HepG2 (cell line): ENCODE data around the gene LRRC3C. TPM values are rescaled to one million over a fixed set of nuclear protein-coding genes. Genes with fewer than 3 reads are reported as not detected.

Experiments used
- CHCHD3 ChIP-seq: sonication (generic); formaldehyde crosslinking; IDR thresholded peaks from 2 replicates; pipeline ENCODE4 v1.8.0; 2022; ENCODE audit warnings: mild to moderate bottlenecking, missing genetic modification reagents, moderate library complexity
- CREM ChIP-seq, 2 experiments: sonication (generic) in 1 of 2; formaldehyde crosslinking in 1 of 2; IDR thresholded peaks; 2 replicates each; pipeline versions ENCODE4 v1.4.0 to v1.6.1; 2016 to 2020; ENCODE audit warnings: antibody characterized with exemption in 1 of 2, mild to moderate bottlenecking in 1 of 2, missing genetic modification reagents in 1 of 2
- IKZF1 ChIP-seq: fragments of 450-650 bp; IDR thresholded peaks from 2 replicates; pipeline ENCODE4 v1.7.1; 2016
- MED8 ChIP-seq: sonication (generic); formaldehyde crosslinking; IDR thresholded peaks from 2 replicates; pipeline ENCODE4 v1.8.1; 2023; ENCODE audit warnings: mild to moderate bottlenecking, missing genetic modification reagents; ENCODE audit not compliant: insufficient replicate concordance
- NFRKB ChIP-seq: fragments of 450-650 bp; IDR thresholded peaks from 2 replicates; pipeline ENCODE4 v1.6.1; 2017
- PTBP1 ChIP-seq: fragments of 200-400 bp; formaldehyde crosslinking; IDR thresholded peaks from 2 replicates; pipeline ENCODE4 v1.6.1; 2018; ENCODE audit warnings: low read length, low read depth; ENCODE audit not compliant: poor library complexity, severe bottlenecking
- SMAD3 ChIP-seq: sonication (generic); formaldehyde crosslinking; IDR thresholded peaks from 2 replicates; pipeline ENCODE4 v1.4.0; 2020; ENCODE audit warnings: missing genetic modification reagents
- SNAI1 ChIP-seq: sonication (generic); formaldehyde crosslinking; IDR thresholded peaks from 2 replicates; pipeline ENCODE4 v1.5.0; 2020; ENCODE audit warnings: mild to moderate bottlenecking, missing genetic modification reagents, borderline replicate concordance
- TCF12 ChIP-seq, 2 experiments: fragments of 450-650 bp in 1 of 2; sonication (generic) in 1 of 2; formaldehyde crosslinking in 1 of 2; IDR thresholded peaks; 2 replicates each; pipeline versions ENCODE4 v1.6.1 to v1.8.0; 2017 to 2022; ENCODE audit warnings: antibody characterized with exemption in 1 of 2, mild to moderate bottlenecking in 1 of 2, missing genetic modification reagents in 1 of 2, moderate library complexity in 1 of 2
- ZBTB21 ChIP-seq: sonication (generic); formaldehyde crosslinking; IDR thresholded peaks from 2 replicates; pipeline ENCODE4 v1.4.0; 2020; ENCODE audit warnings: missing genetic modification reagents
- ZNF616 ChIP-seq: sonication (generic); formaldehyde crosslinking; IDR thresholded peaks from 2 replicates; pipeline ENCODE4 v1.5.0; 2020; ENCODE audit warnings: low read depth, mild to moderate bottlenecking, missing genetic modification reagents
- ZNF816 ChIP-seq: sonication (generic); formaldehyde crosslinking; IDR thresholded peaks from 2 replicates; pipeline ENCODE4 v1.8.0; 2022; ENCODE audit warnings: missing genetic modification reagents, mild to moderate bottlenecking, borderline replicate concordance
- polyA plus RNA-seq, 8 experiments: library from polyadenylated mRNA; depleted of rRNA in 3 of 8; stranded (reverse) in 7 of 8; unstranded in 1 of 8; fragments of >200 nt; fragmentation: Illumina TruSeq in 4 of 8; extraction: Trizol in 4 of 8; gene quantifications; 2 replicates each; pipeline versions ENCODE4 v1.2.1 to v1.2.3, GENCODE V29; 2011 to 2016; ENCODE audit warnings: low read depth in 4 of 8, missing spikeins in 1 of 8, mixed read lengths in 1 of 8; ENCODE audit not compliant: insufficient read depth in 1 of 8
- total RNA-seq, 5 experiments: library from RNA; depleted of rRNA; stranded (reverse); fragments of >200 nt; fragmentation: Illumina TruSeq; extraction: Trizol; gene quantifications; 2 replicates each; pipeline ENCODE4 v1.2.3, GENCODE V29; 2016; ENCODE audit warnings: low read depth in 1 of 5
- TF ChIP-seq, protein P1 (sequence below): sonication (generic); formaldehyde crosslinking; IDR thresholded peaks from 2 replicates; pipeline ENCODE4 v1.5.1; 2020; ENCODE audit warnings: mild to moderate bottlenecking, missing genetic modification reagents, borderline replicate concordance
- TF ChIP-seq, protein P2 (sequence below): IDR thresholded peaks from 2 replicates; pipeline ENCODE4 v1.6.1; 2016; ENCODE audit warnings: mild to moderate bottlenecking
- TF ChIP-seq, protein P3 (sequence below): sonication (generic); formaldehyde crosslinking; IDR thresholded peaks from 2 replicates; pipeline ENCODE4 v1.4.0; 2020; ENCODE audit warnings: missing genetic modification reagents, mild to moderate bottlenecking, borderline replicate concordance
- TF ChIP-seq, protein P4 (sequence below): sonication (generic); formaldehyde crosslinking; IDR thresholded peaks from 2 replicates; pipeline ENCODE4 v1.5.0; 2020; ENCODE audit warnings: mild to moderate bottlenecking, missing genetic modification reagents
- TF ChIP-seq, protein P5 (sequence below): sonication (generic); formaldehyde crosslinking; IDR thresholded peaks from 2 replicates; pipeline ENCODE4 v1.8.0; 2022; ENCODE audit warnings: missing genetic modification reagents, mild to moderate bottlenecking, borderline replicate concordance
- TF ChIP-seq, protein P6 (sequence below), 2 experiments: fragments of 450-650 bp in 1 of 2; sonication (generic) in 1 of 2; formaldehyde crosslinking; IDR thresholded peaks; 2 replicates each; pipeline versions ENCODE4 v1.5.0 to v1.8.0; 2020 to 2022; ENCODE audit warnings: mild to moderate bottlenecking in 1 of 2, missing genetic modification reagents in 1 of 2

The LRRC3C gene
- total and polyA plus RNA-seq, 2 of the 13 experiments (the other 11 are each of a cell fraction or from before 2014, with no cell fraction given), result 0.17 TPM; not detected in 1

DNA sequence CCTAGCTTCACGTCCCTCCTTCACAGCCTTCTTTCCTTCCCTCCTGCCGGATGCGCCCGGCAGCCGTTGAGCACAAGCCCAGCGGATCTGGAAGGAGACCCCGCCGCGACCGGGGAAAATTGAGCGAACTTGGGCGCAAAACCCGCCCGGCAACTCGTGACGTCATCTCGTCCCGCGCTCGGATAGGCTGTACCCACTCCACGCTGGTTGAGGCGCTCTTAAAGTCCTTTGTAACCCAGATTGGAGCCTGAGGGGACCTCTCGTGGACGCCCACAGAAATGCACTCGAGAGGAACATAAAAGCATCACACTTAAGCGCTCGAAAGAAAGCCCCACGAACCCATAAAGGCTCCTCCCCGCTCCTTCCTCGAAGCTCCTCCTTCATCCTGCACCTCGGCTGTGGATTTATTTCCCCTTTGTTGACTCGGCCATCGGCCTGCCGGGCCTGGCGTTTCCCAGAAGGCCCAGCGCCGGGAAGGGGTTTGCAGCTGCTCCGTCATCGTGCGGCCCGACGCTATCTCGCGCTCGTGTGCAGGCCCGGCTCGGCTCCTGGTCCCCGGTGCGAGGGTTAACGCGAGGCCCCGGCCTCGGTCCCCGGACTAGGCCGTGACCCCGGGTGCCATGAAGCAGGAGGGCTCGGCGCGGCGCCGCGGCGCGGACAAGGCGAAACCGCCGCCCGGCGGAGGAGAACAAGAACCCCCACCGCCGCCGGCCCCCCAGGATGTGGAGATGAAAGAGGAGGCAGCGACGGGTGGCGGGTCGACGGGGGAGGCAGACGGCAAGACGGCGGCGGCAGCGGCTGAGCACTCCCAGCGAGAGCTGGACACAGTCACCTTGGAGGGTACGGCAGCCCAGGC is 53.0 kb downstream of the LRRC3C start, which contains the start of gene PSMD3 (continued):
- TF ChIP-seq, protein P1, sequence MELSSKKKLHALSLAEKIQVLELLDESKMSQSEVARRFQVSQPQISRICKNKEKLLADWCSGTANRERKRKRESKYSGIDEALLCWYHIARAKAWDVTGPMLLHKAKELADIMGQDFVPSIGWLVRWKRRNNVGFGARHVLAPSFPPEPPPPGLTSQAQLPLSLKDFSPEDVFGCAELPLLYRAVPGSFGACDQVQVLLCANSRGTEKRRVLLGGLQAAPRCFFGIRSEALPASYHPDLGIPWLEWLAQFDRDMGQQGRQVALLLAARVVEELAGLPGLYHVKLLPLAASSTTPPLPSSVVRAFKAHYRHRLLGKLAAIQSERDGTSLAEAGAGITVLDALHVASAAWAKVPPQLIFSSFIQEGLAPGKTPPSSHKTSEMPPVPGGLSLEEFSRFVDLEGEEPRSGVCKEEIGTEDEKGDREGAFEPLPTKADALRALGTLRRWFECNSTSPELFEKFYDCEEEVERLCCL (CRISPR knock-in tag), result peak; percentile 95
- TF ChIP-seq TCF12 (IDR thresholded peaks at IDR 0.05), result no peak
- TF ChIP-seq TCF12 (CRISPR knock-in tag; IDR thresholded peaks at IDR 0.05), result peak; percentile 87
- peak; percentile 89 for TF ChIP-seq MED8 (CRISPR knock-in tag)
- peak; percentile 82 for TF ChIP-seq ZBTB21 (CRISPR knock-in tag)
- TF ChIP-seq ZNF616 (CRISPR knock-in tag), result peak; percentile 64; the same call in 1 of the 2 replicates
- TF ChIP-seq PTBP1, result peak; percentile 80
- TF ChIP-seq CREM (IDR thresholded peaks at IDR 0.05), result peak; percentile 98
- TF ChIP-seq CREM (CRISPR knock-in tag; IDR thresholded peaks at IDR 0.05), result peak; percentile 59; the same call in 1 of the 2 replicates
- TF ChIP-seq, protein P2, sequence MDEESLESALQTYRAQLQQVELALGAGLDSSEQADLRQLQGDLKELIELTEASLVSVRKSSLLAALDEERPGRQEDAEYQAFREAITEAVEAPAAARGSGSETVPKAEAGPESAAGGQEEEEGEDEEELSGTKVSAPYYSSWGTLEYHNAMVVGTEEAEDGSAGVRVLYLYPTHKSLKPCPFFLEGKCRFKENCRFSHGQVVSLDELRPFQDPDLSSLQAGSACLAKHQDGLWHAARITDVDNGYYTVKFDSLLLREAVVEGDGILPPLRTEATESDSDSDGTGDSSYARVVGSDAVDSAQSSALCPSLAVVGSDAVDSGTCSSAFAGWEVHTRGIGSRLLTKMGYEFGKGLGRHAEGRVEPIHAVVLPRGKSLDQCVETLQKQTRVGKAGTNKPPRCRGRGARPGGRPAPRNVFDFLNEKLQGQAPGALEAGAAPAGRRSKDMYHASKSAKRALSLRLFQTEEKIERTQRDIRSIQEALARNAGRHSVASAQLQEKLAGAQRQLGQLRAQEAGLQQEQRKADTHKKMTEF (CRISPR knock-in tag), result peak; percentile 100
- TF ChIP-seq IKZF1, result no peak
- TF ChIP-seq, protein P3, sequence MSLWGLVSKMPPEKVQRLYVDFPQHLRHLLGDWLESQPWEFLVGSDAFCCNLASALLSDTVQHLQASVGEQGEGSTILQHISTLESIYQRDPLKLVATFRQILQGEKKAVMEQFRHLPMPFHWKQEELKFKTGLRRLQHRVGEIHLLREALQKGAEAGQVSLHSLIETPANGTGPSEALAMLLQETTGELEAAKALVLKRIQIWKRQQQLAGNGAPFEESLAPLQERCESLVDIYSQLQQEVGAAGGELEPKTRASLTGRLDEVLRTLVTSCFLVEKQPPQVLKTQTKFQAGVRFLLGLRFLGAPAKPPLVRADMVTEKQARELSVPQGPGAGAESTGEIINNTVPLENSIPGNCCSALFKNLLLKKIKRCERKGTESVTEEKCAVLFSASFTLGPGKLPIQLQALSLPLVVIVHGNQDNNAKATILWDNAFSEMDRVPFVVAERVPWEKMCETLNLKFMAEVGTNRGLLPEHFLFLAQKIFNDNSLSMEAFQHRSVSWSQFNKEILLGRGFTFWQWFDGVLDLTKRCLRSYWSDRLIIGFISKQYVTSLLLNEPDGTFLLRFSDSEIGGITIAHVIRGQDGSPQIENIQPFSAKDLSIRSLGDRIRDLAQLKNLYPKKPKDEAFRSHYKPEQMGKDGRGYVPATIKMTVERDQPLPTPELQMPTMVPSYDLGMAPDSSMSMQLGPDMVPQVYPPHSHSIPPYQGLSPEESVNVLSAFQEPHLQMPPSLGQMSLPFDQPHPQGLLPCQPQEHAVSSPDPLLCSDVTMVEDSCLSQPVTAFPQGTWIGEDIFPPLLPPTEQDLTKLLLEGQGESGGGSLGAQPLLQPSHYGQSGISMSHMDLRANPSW (CRISPR knock-in tag), result 0 out of 2 replicates have a peak, but pooled peaks have one; percentile 58
- TF ChIP-seq NFRKB, result no peak
- TF ChIP-seq ZNF816 (CRISPR knock-in tag), result peak; percentile 84
- TF ChIP-seq SNAI1 (CRISPR knock-in tag), result peak; percentile 69; the same call in 1 of the 2 replicates
- TF ChIP-seq, protein P4, sequence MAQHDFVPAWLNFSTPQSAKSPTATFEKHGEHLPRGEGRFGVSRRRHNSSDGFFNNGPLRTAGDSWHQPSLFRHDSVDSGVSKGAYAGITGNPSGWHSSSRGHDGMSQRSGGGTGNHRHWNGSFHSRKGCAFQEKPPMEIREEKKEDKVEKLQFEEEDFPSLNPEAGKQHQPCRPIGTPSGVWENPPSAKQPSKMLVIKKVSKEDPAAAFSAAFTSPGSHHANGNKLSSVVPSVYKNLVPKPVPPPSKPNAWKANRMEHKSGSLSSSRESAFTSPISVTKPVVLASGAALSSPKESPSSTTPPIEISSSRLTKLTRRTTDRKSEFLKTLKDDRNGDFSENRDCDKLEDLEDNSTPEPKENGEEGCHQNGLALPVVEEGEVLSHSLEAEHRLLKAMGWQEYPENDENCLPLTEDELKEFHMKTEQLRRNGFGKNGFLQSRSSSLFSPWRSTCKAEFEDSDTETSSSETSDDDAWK (CRISPR knock-in tag), result no peak
- TF ChIP-seq, protein P5, sequence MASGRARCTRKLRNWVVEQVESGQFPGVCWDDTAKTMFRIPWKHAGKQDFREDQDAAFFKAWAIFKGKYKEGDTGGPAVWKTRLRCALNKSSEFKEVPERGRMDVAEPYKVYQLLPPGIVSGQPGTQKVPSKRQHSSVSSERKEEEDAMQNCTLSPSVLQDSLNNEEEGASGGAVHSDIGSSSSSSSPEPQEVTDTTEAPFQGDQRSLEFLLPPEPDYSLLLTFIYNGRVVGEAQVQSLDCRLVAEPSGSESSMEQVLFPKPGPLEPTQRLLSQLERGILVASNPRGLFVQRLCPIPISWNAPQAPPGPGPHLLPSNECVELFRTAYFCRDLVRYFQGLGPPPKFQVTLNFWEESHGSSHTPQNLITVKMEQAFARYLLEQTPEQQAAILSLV (CRISPR knock-in tag), result peak; percentile 87
- peak; percentile 98 for TF ChIP-seq SMAD3
- TF ChIP-seq, protein P6, sequence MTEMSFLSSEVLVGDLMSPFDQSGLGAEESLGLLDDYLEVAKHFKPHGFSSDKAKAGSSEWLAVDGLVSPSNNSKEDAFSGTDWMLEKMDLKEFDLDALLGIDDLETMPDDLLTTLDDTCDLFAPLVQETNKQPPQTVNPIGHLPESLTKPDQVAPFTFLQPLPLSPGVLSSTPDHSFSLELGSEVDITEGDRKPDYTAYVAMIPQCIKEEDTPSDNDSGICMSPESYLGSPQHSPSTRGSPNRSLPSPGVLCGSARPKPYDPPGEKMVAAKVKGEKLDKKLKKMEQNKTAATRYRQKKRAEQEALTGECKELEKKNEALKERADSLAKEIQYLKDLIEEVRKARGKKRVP (CRISPR knock-in tag; IDR thresholded peaks at IDR 0.05), result peak in 1 of 2 experiments; percentile 88; a peak in 2 of 4 replicates
- TF ChIP-seq CHCHD3 (CRISPR knock-in tag), result no peak; the same call in 1 of the 2 replicates
